ENCODE data around the gene C1QTNF5.

- TF ChIP-seq YY1 (IDR thresholded peaks at IDR 0.05; ENCODE audit: low read depth): no peak
- no peak for TF ChIP-seq RAD21 (IDR thresholded peaks at IDR 0.05; ENCODE audit: low read depth)
- no peak for TF ChIP-seq FOXM1 (IDR thresholded peaks at IDR 0.05; ENCODE audit: borderline replicate concordance, low read depth)
- TF ChIP-seq TCF12 (IDR thresholded peaks at IDR 0.05; ENCODE audit: low read depth): no peak
- TF ChIP-seq, protein P1, sequence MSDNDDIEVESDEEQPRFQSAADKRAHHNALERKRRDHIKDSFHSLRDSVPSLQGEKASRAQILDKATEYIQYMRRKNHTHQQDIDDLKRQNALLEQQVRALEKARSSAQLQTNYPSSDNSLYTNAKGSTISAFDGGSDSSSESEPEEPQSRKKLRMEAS (IDR thresholded peaks at IDR 0.05): no peak
- no peak for TF ChIP-seq REST (IDR thresholded peaks at IDR 0.05; ENCODE audit: low read depth)
- TF ChIP-seq ZBTB7A (IDR thresholded peaks at IDR 0.05; ENCODE audit: low read depth): no peak
These were observed 2.9 kb downstream of the C1QTNF5 start for GRCh38 chr11:119337581-119338317.

Data from Ishikawa (cell line).